ENCODE results near the gene CCDC106. TPM values are rescaled to one million over a fixed set of nuclear protein-coding genes. Genes with fewer than 3 reads are reported as not detected.

CCDC106 gene
- total RNA-seq, 2 experiments from 2014 or later: 29.0 to 30.1 TPM

DNA sequence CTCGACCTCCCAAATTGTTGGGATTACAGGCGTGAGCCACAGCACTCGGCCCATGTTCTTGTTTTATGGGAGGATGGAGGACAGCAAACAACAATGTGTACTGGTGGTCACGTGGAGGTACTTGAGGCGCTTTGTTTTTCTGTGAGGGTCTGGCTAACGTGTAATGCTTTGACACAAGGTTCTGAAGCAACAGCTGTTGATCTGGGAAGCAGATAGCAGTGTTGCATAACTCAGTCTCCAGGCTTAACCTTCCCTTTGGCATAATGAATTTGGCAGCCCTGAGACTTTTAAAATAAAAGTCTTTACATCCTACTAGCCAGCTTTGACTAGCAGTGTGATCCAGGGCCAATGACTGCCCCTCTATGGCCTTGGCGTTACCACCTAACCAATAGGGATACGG is 14.2 kb upstream of the CCDC106 start:
- no TSS peak for BruUV-seq (replicated peaks)
- H4K20me1 ChIP-seq (ENCODE audit: insufficient read depth, low read length): no peaks in the 10 kb centered on the region
- H3K27ac ChIP-seq (ENCODE audit: low read depth, low read length, poor library complexity, severe bottlenecking): peak overlapping the region; percentile 64
- H2AFZ ChIP-seq (ENCODE audit: low read length): peak overlapping the region; percentile 59; the same call in 1 of the 2 replicates
- no peak for DNase-seq (ENCODE audit: low spot score)
- intact Hi-C loops (cut with micrococcal nuclease; ENCODE audit: unreplicated experiment): no loop called here
- no peaks in the 10 kb centered on the region for H3K9me3 ChIP-seq (ENCODE audit: low read length)
- peak overlapping the region; percentile 100 for H3K4me2 ChIP-seq (ENCODE audit: low read length)
- H3K36me3 ChIP-seq (ENCODE audit: insufficient read depth, low read length): peaks cover 7% of the 10 kb centered on the region; the same call in 1 of the 2 replicates
- POLR2A ChIA-PET: interaction anchor here (0.6 to 1.0 kb wide), 4 partner anchors 9 to 357 kb away, joined by 3 to 6 read pairs (median 4); partner anchors contain the start of genes KMT5C and ZNF784
- peaks cover 38% of the 10 kb centered on the region for H3K4me1 ChIP-seq (ENCODE audit: insufficient read depth, low read length, poor library complexity, severe bottlenecking)
- peaks cover 26% of the 10 kb centered on the region for H3K79me2 ChIP-seq (ENCODE audit: insufficient read depth, low read depth, low read length)
- H3K9me2 ChIP-seq (ENCODE audit: insufficient read depth, low read length): no peaks in the 10 kb centered on the region
- CTCF ChIA-PET (ENCODE audit: unreplicated experiment): interaction anchor here (1.6 kb wide), 1 partner anchor 21 kb away, joined by 3 read pairs; the partner anchor contains the start of gene U2AF2
- TF ChIP-seq, protein P1, sequence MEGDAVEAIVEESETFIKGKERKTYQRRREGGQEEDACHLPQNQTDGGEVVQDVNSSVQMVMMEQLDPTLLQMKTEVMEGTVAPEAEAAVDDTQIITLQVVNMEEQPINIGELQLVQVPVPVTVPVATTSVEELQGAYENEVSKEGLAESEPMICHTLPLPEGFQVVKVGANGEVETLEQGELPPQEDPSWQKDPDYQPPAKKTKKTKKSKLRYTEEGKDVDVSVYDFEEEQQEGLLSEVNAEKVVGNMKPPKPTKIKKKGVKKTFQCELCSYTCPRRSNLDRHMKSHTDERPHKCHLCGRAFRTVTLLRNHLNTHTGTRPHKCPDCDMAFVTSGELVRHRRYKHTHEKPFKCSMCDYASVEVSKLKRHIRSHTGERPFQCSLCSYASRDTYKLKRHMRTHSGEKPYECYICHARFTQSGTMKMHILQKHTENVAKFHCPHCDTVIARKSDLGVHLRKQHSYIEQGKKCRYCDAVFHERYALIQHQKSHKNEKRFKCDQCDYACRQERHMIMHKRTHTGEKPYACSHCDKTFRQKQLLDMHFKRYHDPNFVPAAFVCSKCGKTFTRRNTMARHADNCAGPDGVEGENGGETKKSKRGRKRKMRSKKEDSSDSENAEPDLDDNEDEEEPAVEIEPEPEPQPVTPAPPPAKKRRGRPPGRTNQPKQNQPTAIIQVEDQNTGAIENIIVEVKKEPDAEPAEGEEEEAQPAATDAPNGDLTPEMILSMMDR (conservative IDR thresholded peaks at IDR 0.05; ENCODE audit: low read length): no peak
- TF ChIP-seq EZH2phosphoT487 (IDR thresholded peaks at IDR 0.05; ENCODE audit: borderline replicate concordance, low read depth, low read length): no peak
- H3K4me3 ChIP-seq (ENCODE audit: low read depth, low read length, poor library complexity, severe bottlenecking): peak overlapping the region; percentile 98

GRCh38 chr19:55635334-55635717 is 12.7 kb upstream of the CCDC106 start:
- H4K20me1 ChIP-seq (ENCODE audit: insufficient read depth, low read length): no peaks in the 10 kb centered on the region
- DNase-seq (ENCODE audit: low spot score): no peak
- H3K9me2 ChIP-seq (ENCODE audit: insufficient read depth, low read length): no peaks in the 10 kb centered on the region
- H3K36me3 ChIP-seq (ENCODE audit: insufficient read depth, low read length): peaks cover 7% of the 10 kb centered on the region; the same call in 1 of the 2 replicates
- TSS peak; percentile 61 for BruUV-seq (replicated peaks)
- ChIA-PET POLR2A (no interaction called here), CTCF (ENCODE audit: unreplicated experiment) (no interaction called here)
- H2AFZ ChIP-seq (ENCODE audit: low read length): no peak overlapping the region
- peak overlapping the region; percentile 64 for H3K27ac ChIP-seq (ENCODE audit: low read depth, low read length, poor library complexity, severe bottlenecking)
- peaks cover 26% of the 10 kb centered on the region for H3K79me2 ChIP-seq (ENCODE audit: insufficient read depth, low read depth, low read length)
- TF ChIP-seq EZH2phosphoT487 (IDR thresholded peaks at IDR 0.05; ENCODE audit: borderline replicate concordance, low read depth, low read length): no peak
- TF ChIP-seq, protein P1 (conservative IDR thresholded peaks at IDR 0.05; ENCODE audit: low read length): no peak
- peak overlapping the region; percentile 98 for H3K4me3 ChIP-seq (ENCODE audit: low read depth, low read length, poor library complexity, severe bottlenecking)
- peaks cover 53% of the 10 kb centered on the region for H3K4me1 ChIP-seq (ENCODE audit: insufficient read depth, low read length, poor library complexity, severe bottlenecking)
- peak overlapping the region; percentile 100 for H3K4me2 ChIP-seq (ENCODE audit: low read length)
- intact Hi-C loops (cut with micrococcal nuclease; ENCODE audit: unreplicated experiment): no loop called here
- H3K9me3 ChIP-seq (ENCODE audit: low read length): no peaks in the 10 kb centered on the region

DNA sequence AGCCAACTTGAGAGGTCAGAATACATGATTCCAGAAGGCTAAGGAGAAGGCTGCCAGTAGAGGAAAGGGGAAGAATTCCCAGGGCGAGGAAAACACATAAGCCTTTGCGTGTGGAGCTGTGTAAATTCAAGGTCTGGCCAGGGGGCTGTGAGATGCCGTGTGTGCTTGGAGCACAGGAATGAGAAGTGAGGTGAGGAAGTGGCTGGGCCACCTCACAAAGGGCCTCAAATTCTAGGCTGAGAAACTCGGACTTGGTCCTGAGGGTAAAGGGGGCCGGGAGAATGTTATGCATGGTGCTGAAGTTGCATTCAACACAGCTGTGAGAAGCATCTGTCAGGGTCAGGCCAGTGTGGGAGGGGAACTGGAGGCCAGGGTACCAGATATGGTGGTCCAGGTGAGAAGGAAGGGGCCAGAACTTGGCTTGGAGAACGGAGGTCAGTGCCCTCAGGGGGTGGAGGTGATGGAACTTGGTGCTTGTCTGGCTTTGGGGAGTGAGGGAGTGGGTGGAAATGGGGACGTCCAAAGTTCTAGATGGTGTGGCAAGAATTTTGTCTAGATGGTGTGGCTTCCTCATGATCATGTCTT is 12.1 kb upstream of the CCDC106 start:
- Histone ChIP-seq H3K4me1 (ENCODE audit: insufficient read depth, low read length, poor library complexity, severe bottlenecking) (peaks cover 57% of the 10 kb centered on the region), H3K27ac (ENCODE audit: low read depth, low read length, poor library complexity, severe bottlenecking) (no peak overlapping the region), H2AFZ (ENCODE audit: low read length) (no peak overlapping the region), H3K4me2 (ENCODE audit: low read length) (peak overlapping the region; percentile 100), H3K9me2 (ENCODE audit: insufficient read depth, low read length) (no peaks in the 10 kb centered on the region), H4K20me1 (ENCODE audit: insufficient read depth, low read length) (no peaks in the 10 kb centered on the region), H3K36me3 (ENCODE audit: insufficient read depth, low read length) (peaks cover 7% of the 10 kb centered on the region; the same call in 1 of the 2 replicates), H3K79me2 (ENCODE audit: insufficient read depth, low read depth, low read length) (peaks cover 26% of the 10 kb centered on the region), H3K4me3 (ENCODE audit: low read depth, low read length, poor library complexity, severe bottlenecking) (peak overlapping the region; percentile 98), H3K9me3 (ENCODE audit: low read length) (no peaks in the 10 kb centered on the region)
- no TSS peak for BruUV-seq (replicated peaks)
- ChIA-PET POLR2A (no interaction called here), CTCF (ENCODE audit: unreplicated experiment) (no interaction called here)
- TF ChIP-seq EZH2phosphoT487 (IDR thresholded peaks at IDR 0.05; ENCODE audit: borderline replicate concordance, low read depth, low read length): no peak
- TF ChIP-seq, protein P1 (conservative IDR thresholded peaks at IDR 0.05; ENCODE audit: low read length): no peak
- intact Hi-C loops (cut with micrococcal nuclease; ENCODE audit: unreplicated experiment): no loop called here
- DNase-seq (ENCODE audit: low spot score): no peak

All from OCI-LY7 (cell line).